GM12874 (cell line): ENCODE results near the gene MEIS1.

Experiments used
- TF ChIP-seq, protein P1 (sequence below): IDR thresholded peaks from 2 replicates; pipeline ENCODE4 v1.5.1; 2011; ENCODE audit warnings: low read depth, mild to moderate bottlenecking, control low read depth, low read length, moderate library complexity; ENCODE audit not compliant: insufficient read depth

MEIS1 gene

GRCh38 chr2:66434679-66435548, at the start of gene MEIS1:
TSS of gene MEIS1 (plus strand) at chr2:66435125. CDS start at chr2:66435857, 732 bp downstream.
- TF ChIP-seq, protein P1, sequence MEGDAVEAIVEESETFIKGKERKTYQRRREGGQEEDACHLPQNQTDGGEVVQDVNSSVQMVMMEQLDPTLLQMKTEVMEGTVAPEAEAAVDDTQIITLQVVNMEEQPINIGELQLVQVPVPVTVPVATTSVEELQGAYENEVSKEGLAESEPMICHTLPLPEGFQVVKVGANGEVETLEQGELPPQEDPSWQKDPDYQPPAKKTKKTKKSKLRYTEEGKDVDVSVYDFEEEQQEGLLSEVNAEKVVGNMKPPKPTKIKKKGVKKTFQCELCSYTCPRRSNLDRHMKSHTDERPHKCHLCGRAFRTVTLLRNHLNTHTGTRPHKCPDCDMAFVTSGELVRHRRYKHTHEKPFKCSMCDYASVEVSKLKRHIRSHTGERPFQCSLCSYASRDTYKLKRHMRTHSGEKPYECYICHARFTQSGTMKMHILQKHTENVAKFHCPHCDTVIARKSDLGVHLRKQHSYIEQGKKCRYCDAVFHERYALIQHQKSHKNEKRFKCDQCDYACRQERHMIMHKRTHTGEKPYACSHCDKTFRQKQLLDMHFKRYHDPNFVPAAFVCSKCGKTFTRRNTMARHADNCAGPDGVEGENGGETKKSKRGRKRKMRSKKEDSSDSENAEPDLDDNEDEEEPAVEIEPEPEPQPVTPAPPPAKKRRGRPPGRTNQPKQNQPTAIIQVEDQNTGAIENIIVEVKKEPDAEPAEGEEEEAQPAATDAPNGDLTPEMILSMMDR = no peak

DNA sequence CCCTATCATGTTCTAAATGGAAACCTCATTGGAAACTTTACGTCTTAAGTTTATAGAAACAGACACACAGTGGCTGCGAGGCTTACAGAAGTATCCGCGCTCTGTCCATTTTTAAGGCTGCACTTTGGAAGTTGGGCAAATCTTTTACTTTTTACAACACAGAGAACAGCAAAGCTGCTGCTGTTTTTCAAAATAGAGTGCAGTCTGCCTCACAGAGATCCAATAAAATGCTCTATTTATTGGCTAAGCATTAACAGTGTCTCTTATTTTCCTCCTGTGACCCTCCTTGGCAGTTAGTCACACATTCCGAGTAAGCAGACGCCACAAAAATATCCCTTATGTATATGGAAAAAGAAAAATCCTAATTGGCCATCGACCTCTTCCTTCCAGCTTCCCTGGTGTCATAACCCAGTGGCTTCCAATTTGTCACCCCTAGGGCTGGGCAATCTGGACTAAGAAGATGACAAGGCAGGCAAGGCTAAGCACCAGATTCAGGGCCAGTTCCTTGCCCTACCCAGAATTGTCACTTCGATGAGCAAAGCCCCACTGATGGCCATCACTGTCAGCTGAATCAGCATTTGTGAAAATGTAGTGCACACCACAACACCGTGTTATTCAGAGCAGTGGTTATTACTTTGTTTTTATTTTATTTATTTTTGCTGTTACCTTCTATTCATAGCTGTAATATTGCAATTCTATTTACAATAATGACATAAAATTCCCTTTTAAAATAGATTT, 47.7 kb upstream of the MEIS1 start:
- TF ChIP-seq, protein P1 = no peak

DNA sequence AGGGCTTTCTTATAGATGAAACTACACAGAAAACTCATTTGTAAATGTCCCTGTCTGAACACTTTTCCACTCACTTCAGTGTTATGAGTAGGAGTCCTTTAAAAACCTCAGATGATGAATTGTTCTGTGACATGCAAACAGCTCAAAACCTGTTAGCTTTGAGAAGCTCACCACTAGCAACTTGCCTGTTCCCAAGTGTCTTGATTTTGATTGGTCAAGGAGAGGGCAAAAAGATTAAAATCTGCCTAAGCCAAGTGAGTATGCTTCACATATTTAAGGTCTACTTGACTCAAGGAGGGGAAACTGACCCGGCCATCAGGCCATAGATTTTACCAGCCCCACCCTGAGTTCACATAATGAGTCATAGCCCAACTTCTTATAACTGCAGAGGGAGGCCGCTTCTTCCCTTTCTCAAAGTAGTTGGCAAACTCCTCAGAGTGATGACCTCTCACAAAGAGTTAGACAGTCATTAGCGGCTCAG, 45.2 kb upstream of the MEIS1 start:
- TF ChIP-seq, protein P1 = no peak

DNA sequence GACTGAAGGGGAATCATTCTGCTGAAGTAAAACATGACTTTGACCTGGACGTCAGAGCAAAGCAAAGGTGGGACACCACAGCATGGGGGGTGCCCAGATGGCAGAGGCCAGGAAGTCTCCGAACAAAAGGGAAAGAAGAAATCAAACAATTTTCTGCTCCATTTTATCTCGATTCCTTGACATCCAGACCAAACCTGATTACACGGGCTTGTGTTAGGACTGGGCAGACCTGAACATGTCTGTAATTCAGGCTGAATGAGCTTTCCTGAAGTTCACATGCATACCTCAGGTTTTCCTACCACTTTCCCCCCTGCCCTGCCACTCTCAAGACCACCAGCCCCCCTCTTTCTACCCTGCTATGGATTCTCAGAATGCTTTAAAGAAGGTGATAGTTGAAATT, 44.8 kb upstream of the MEIS1 start:
- TF ChIP-seq, protein P1 = no peak

DNA sequence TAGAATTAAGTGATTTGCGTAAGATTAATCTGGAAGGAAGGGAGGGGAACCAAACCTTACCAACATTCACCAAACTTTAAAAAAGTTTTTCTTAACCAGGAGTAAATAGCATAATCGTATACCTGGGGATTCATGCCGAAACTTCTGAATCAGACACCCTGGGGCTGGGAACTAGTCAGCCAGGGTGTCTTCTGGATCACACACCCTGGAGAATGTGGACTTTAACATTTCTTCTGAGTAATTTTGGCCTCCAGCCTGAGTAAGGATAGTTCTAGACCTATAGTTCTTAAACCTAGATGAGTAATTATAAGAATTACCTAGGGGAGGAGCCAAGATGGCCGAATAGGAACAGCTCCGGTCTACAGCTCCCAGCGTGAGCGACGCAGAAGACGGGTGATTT, 44.1 kb upstream of the MEIS1 start:
- TF ChIP-seq, protein P1 = no peak

DNA sequence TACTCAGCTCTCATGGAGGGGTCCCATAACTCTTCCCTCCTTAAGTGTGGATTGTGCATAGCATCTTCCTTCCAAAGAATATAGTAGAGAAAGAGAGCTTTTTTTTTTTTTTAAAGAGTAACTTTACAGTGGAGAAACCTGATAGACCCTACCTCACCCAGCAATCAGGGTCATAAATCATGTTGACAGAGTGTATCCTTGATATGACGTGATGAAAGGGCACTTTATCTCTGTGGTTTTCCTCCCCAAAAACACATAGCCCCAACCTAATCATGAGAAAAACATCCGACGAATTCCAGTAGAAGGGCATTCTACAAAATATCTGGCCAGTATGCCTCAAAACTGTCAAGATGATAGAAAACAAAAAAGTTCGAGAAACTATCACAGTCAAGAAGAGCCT, 29.5 kb upstream of the MEIS1 start:
- TF ChIP-seq, protein P1 = no peak

GRCh38 chr2:66408905-66409304, 26.0 kb upstream of the MEIS1 start:
- TF ChIP-seq, protein P1 = no peak
